Measurements from ENCODE around the gene CD2AP.

CD2AP gene

GRCh38 chr6:47477497-47478232 lies at the start of gene CD2AP:
TSS of gene CD2AP (plus strand) at chr6:47477789. CDS start at chr6:47478245, 456 bp downstream.
- TF ChIP-seq CTCF (IDR thresholded peaks at IDR 0.05) = no peak

- TF ChIP-seq CTCF (IDR thresholded peaks at IDR 0.05) = no peak
These were observed 49.3 kb upstream of the CD2AP start for GRCh38 chr6:47428288-47428687.

GRCh38 chr6:47428746-47429664 lies 48.6 kb upstream of the CD2AP start:
- TF ChIP-seq CTCF (IDR thresholded peaks at IDR 0.05) = no peak

GRCh38 chr6:47434372-47435253 lies 43.0 kb upstream of the CD2AP start:
- no peak for TF ChIP-seq CTCF (IDR thresholded peaks at IDR 0.05)

GRCh38 chr6:47435254-47435612 lies 42.4 kb upstream of the CD2AP start:
- no peak for TF ChIP-seq CTCF (IDR thresholded peaks at IDR 0.05)

- no peak for TF ChIP-seq CTCF (IDR thresholded peaks at IDR 0.05)
These were observed 40.0 kb upstream of the CD2AP start for GRCh38 chr6:47437592-47437991.

Data from LNCAP (cell line).